Ovary (tissue), 9 donors: ENCODE data around the gene STXBP1. TPM values are rescaled to one million over a fixed set of nuclear protein-coding genes. Genes with fewer than 3 reads are reported as not detected.

Experiments used
- DNase-seq, 5 donors: peaks; one replicate each; pipeline ENCODE4 v3.0.0-alpha.2; 2019 to 2020
- H3K27ac ChIP-seq, 2 donors: fragments of 200-600 bp; one replicate each; pipeline versions ENCODE4 v1.5.1 to v1.8.0; 2019 to 2022
- H3K27me3 ChIP-seq: fragments of 200-600 bp; one replicate; pipeline ENCODE4 v1.8.0; 2022
- H3K36me3 ChIP-seq: fragments of 200-600 bp; sonication (generic); one replicate; pipeline ENCODE4 v1.5.1; 2019
- H3K4me1 ChIP-seq: one replicate; pipeline ENCODE4 v1.8.1; 2013; ENCODE audit warnings: mild to moderate bottlenecking, moderate library complexity; ENCODE audit not compliant: insufficient read depth
- H3K4me3 ChIP-seq: fragments of 200-600 bp; sonication (generic); one replicate; pipeline ENCODE4 v1.5.1; 2017
- H3K9me3 ChIP-seq, 2 donors: fragments of 200-600 bp in 1 of 2; sonication (generic) in 1 of 2; one replicate each; pipeline versions ENCODE4 v1.5.1 to v1.8.1; 2013 to 2019; ENCODE audit warnings: mild to moderate bottlenecking in 1 of 2, moderate library complexity in 1 of 2
- CTCF ChIP-seq, 3 donors: fragments of 450-650 bp in 2 of 3; fragments of 200-600 bp in 1 of 3; IDR thresholded peaks; one replicate each; pipeline versions ENCODE4 v1.5.1 to v1.8.0; 2016 to 2022; ENCODE audit warnings: antibody characterized with exemption in 3 of 3, mild to moderate bottlenecking in 1 of 3
- EP300 ChIP-seq: sonication (generic); formaldehyde crosslinking; IDR thresholded peaks from one replicate; pipeline ENCODE4 v1.6.1; 2017; ENCODE audit warnings: antibody characterized with exemption
- POLR2A ChIP-seq: fragments of 450-650 bp; IDR thresholded peaks from one replicate; pipeline ENCODE4 v1.6.1; 2017; ENCODE audit warnings: antibody characterized with exemption, mild to moderate bottlenecking, moderate library complexity
- WGBS, 3 donors: extraction: QIAGEN DNeasy Blood & Tissue Kit in 1 of 3; methylation state at CpG; one replicate each; pipeline versions ENCODE4 v1.1.5 to v1.1.7; 2013 to 2017; 5-methylcytosine and 5-hydroxymethylcytosine counted together
- intact Hi-C, 4 donors: fragments of 100-400 bp; cut with DNase I; formaldehyde crosslinking; loops; one replicate each; pipeline versions ENCODE4 v1.11.0 to v1.15.1; 2022 to 2023
- polyA plus RNA-seq, 2 donors: library from polyadenylated mRNA; stranded (reverse); fragments of 200-250 nt in 1 of 2; fragments of 350-450 nt in 1 of 2; fragmentation: Illumina TruSeq in 1 of 2; extraction: RNeasy Lipid Tissue Mini Kit (QIAGEN cat#74804) in 1 of 2; gene quantifications; one replicate each; pipeline ENCODE4 v1.2.3, GENCODE V29; 2013 to 2014
- total RNA-seq, 7 donors: library from RNA; depleted of rRNA in 2 of 7; stranded (reverse); fragments of >200 nt in 2 of 7; fragmentation: NEBNext Ultra II Directional in 3 of 7; extraction: Animal tissue kit (Norgen Biotek cat#: 25700) in 3 of 7; gene quantifications; one replicate each; pipeline versions ENCODE4 v1.1.0 to v1.2.4, GENCODE V29; 2016 to 2023
- donor health status: DM: no; HTN: no; CAD: no; lungs with moderate emphysema.
- donor health status: DM: no; HTN: no; CAD: no.
- donor health status: Bipolar disorder and iron deficiency.
- donor health status: DM: yes; HTN: yes; CAD: no.
- donor health status: DM: no; HTN: no; CAD: no.
- donor health status: DM: yes; HTN: yes; CAD: no.

STXBP1 gene
- total and polyA plus RNA-seq, 9 donors: 18.8 to 102 (median 75.7) TPM

- no peaks in the 10 kb centered on the region for H3K4me1 ChIP-seq
- no peaks in the 10 kb centered on the region for H3K9me3 ChIP-seq
- no peaks in the 10 kb centered on the region for H3K36me3 ChIP-seq
- DNase-seq: no peak
- intact Hi-C loops: no loop called here
- no peak for TF ChIP-seq CTCF (IDR thresholded peaks at IDR 0.05)
- no peak for TF ChIP-seq POLR2A
- TF ChIP-seq EP300: no peak
- no peak overlapping the region for H3K27ac ChIP-seq
- no peaks in the 10 kb centered on the region for H3K27me3 ChIP-seq
- WGBS, 3 donors: 71 to 80% (median 77%) methylated on average over 7 of the region's 7 CpGs
- H3K4me3 ChIP-seq: no peak overlapping the region
Measured at GRCh38 chr9:127599550-127599891, 12.6 kb upstream of the STXBP1 start.

GRCh38 chr9:127603226-127603625 is 8.9 kb upstream of the STXBP1 start:
- no peak for TF ChIP-seq POLR2A
- TF ChIP-seq CTCF (IDR thresholded peaks at IDR 0.05): no peak
- no peak for TF ChIP-seq EP300
- no peak for DNase-seq
- intact Hi-C loops: no loop called here

GRCh38 chr9:127606043-127606442 is 6.0 kb upstream of the STXBP1 start:
- 80 to 85% (median 85%) methylated on average over 1 of the region's 1 CpG for WGBS, 3 donors
- Histone ChIP-seq H3K27me3 (no peaks in the 10 kb centered on the region), H3K27ac (no peak overlapping the region), H3K9me3 (no peaks in the 10 kb centered on the region), H3K4me1 (peaks cover 6% of the 10 kb centered on the region), H3K36me3 (no peaks in the 10 kb centered on the region), H3K4me3 (no peak overlapping the region)
- TF ChIP-seq POLR2A (no peak), CTCF (IDR thresholded peaks at IDR 0.05) (no peak), EP300 (no peak)
- intact Hi-C loops: no loop called here
- DNase-seq: no peak

More at GRCh38 chr9:127603226-127603625, 8.9 kb upstream of the STXBP1 start:
- 54 to 73% (median 65%) methylated on average over 3 of the region's 3 CpGs for WGBS, 3 donors
- H3K9me3 ChIP-seq: no peaks in the 10 kb centered on the region
- H3K27me3 ChIP-seq: no peaks in the 10 kb centered on the region
- peaks cover 2% of the 10 kb centered on the region for H3K4me1 ChIP-seq
- no peak overlapping the region for H3K4me3 ChIP-seq
- H3K27ac ChIP-seq: no peak overlapping the region
- no peaks in the 10 kb centered on the region for H3K36me3 ChIP-seq

- peak; percentile 82 to 88 (median 86) for DNase-seq
- Histone ChIP-seq H3K27ac (peak overlapping the region; percentile 28 to 80), H3K4me1 (peaks cover 8% of the 10 kb centered on the region), H3K9me3 (no peaks in the 10 kb centered on the region), H3K36me3 (no peaks in the 10 kb centered on the region), H3K27me3 (no peaks in the 10 kb centered on the region), H3K4me3 (peak overlapping the region; percentile 25)
- WGBS, 3 donors: 1 to 2% (median 2%) methylated on average over 50 to 55 of the region's 55 CpGs
- TF ChIP-seq EP300 (no peak), POLR2A (no peak), CTCF (IDR thresholded peaks at IDR 0.05) (no peak)
- intact Hi-C loops: no loop called here
Measured at GRCh38 chr9:127608104-127608966, 3.7 kb upstream of the STXBP1 start.
